Muscle of leg (tissue), 11 donors: Measurements from ENCODE around the gene LHX5. TPM values are rescaled to one million over a fixed set of nuclear protein-coding genes. Genes with fewer than 3 reads are reported as not detected.
A peak's percentile ranks its signal among the peaks of the same experiment; 100 is the strongest.

Experiments used
- DNase-seq: peaks from one replicate; pipeline ENCODE4 v3.0.0; 2013
- H3K27ac ChIP-seq: one replicate; pipeline ENCODE4 v1.5.1; 2013; ENCODE audit warnings: mild to moderate bottlenecking, low read length, control low read depth
- H3K27me3 ChIP-seq: one replicate; pipeline ENCODE4 v1.6.1; 2013; ENCODE audit warnings: low read length; ENCODE audit not compliant: control insufficient read depth, insufficient read depth
- H3K36me3 ChIP-seq: one replicate; pipeline ENCODE4 v1.6.1; 2013; ENCODE audit warnings: low read length; ENCODE audit not compliant: control insufficient read depth, insufficient read depth
- H3K4me1 ChIP-seq: one replicate; pipeline ENCODE4 v1.6.1; 2013; ENCODE audit warnings: low read length; ENCODE audit not compliant: control insufficient read depth, insufficient read depth
- H3K4me3 ChIP-seq: one replicate; pipeline ENCODE4 v1.5.1; 2013; ENCODE audit warnings: low read length, control low read depth
- H3K9me3 ChIP-seq: replicated peaks from 2 replicates; pipeline ENCODE4 v1.6.1; 2013; ENCODE audit warnings: low read depth, low read length; ENCODE audit not compliant: control insufficient read depth
- WGBS: methylation state at CpG from one replicate; pipeline ENCODE4 v1.1.5; 2013; ENCODE audit warnings: missing lambda C conversion rate; ENCODE audit not compliant: insufficient coverage; 5-methylcytosine and 5-hydroxymethylcytosine counted together
- polyA plus RNA-seq, 8 donors: library from polyadenylated mRNA; unstranded; fragments of 120-200 nt; gene quantifications; one replicate each; pipeline versions ENCODE4 v1.2.1 to v1.2.3, GENCODE V29; 2013; ENCODE audit warnings: inconsistent platforms in 1 of 8, low replicate concordance in 1 of 8; ENCODE audit not compliant: insufficient read length in 8 of 8, insufficient read depth in 1 of 8
- total RNA-seq: library from RNA; stranded (reverse); fragments of 120-200 nt; gene quantifications from one replicate; pipeline ENCODE4 v1.2.4, GENCODE V29; 2013

Gene LHX5
- total and polyA plus RNA-seq, 9 donors = not detected

GRCh38 chr12:113465808-113466453 lies 5.7 kb downstream of the LHX5 start:
- WGBS = 0% methylated on average over 6 of the region's 13 CpGs
- H3K4me3 ChIP-seq = no peak overlapping the region
- no peaks in the 10 kb centered on the region for H3K9me3 ChIP-seq
- no peaks in the 10 kb centered on the region for H3K36me3 ChIP-seq
- peaks cover 96% of the 10 kb centered on the region for H3K27me3 ChIP-seq
- no peak overlapping the region for H3K27ac ChIP-seq
- DNase-seq = no peak
- peaks cover 15% of the 10 kb centered on the region for H3K4me1 ChIP-seq

GRCh38 chr12:113464852-113465719 lies 6.6 kb downstream of the LHX5 start:
- Histone ChIP-seq H3K27me3 (peaks cover 90% of the 10 kb centered on the region), H3K4me3 (no peak overlapping the region), H3K36me3 (no peaks in the 10 kb centered on the region), H3K9me3 (no peaks in the 10 kb centered on the region), H3K4me1 (peaks cover 15% of the 10 kb centered on the region), H3K27ac (no peak overlapping the region)
- no peak for DNase-seq
- WGBS = under 1% methylated on average over 42 of the region's 64 CpGs

GRCh38 chr12:113464452-113464775 lies 7.3 kb downstream of the LHX5 start:
- Histone ChIP-seq H3K4me3 (no peak overlapping the region), H3K27me3 (peaks cover 90% of the 10 kb centered on the region), H3K36me3 (no peaks in the 10 kb centered on the region)

GRCh38 chr12:113463746-113464451 lies 7.8 kb downstream of the LHX5 start:
- H3K27me3 ChIP-seq = peaks cover 88% of the 10 kb centered on the region
- H3K9me3 ChIP-seq = no peaks in the 10 kb centered on the region
- H3K4me1 ChIP-seq = peaks cover 15% of the 10 kb centered on the region
- DNase-seq = no peak
- H3K36me3 ChIP-seq = no peaks in the 10 kb centered on the region
- under 1% methylated on average over 57 of the region's 57 CpGs for WGBS
- no peak overlapping the region for H3K27ac ChIP-seq
- no peak overlapping the region for H3K4me3 ChIP-seq

More at GRCh38 chr12:113464452-113464775, 7.3 kb downstream of the LHX5 start:
- DNase-seq = no peak
- WGBS = 0% methylated on average over 16 of the region's 16 CpGs
- H3K27ac ChIP-seq = no peak overlapping the region
- no peaks in the 10 kb centered on the region for H3K9me3 ChIP-seq
- peaks cover 15% of the 10 kb centered on the region for H3K4me1 ChIP-seq

- Histone ChIP-seq H3K4me1 (peaks cover 15% of the 10 kb centered on the region), H3K4me3 (no peak overlapping the region), H3K27me3 (peaks cover 87% of the 10 kb centered on the region), H3K36me3 (no peaks in the 10 kb centered on the region), H3K9me3 (no peaks in the 10 kb centered on the region), H3K27ac (no peak overlapping the region)
- WGBS = 1% methylated on average over 83 of the region's 91 CpGs
- DNase-seq = no peak
Observed at GRCh38 chr12:113462998-113463745, 8.5 kb downstream of the LHX5 start.

GRCh38 chr12:113462117-113462774 lies 9.4 kb downstream of the LHX5 start:
- Histone ChIP-seq H3K9me3 (no peaks in the 10 kb centered on the region), H3K4me1 (peaks cover 11% of the 10 kb centered on the region), H3K36me3 (no peaks in the 10 kb centered on the region), H3K27ac (no peak overlapping the region), H3K4me3 (no peak overlapping the region), H3K27me3 (peaks cover 84% of the 10 kb centered on the region)
- DNase-seq = peak; percentile 74
- 4% methylated on average over 20 of the region's 25 CpGs for WGBS

GRCh38 chr12:113461666-113462065 lies 10.0 kb downstream of the LHX5 start:
- no peak for DNase-seq
- Histone ChIP-seq H3K36me3 (no peaks in the 10 kb centered on the region), H3K27me3 (peaks cover 81% of the 10 kb centered on the region), H3K27ac (no peak overlapping the region), H3K4me3 (no peak overlapping the region), H3K9me3 (no peaks in the 10 kb centered on the region), H3K4me1 (peaks cover 9% of the 10 kb centered on the region)
- 37% methylated on average over 2 of the region's 5 CpGs for WGBS

- Histone ChIP-seq H3K27me3 (peaks cover 66% of the 10 kb centered on the region), H3K27ac (no peak overlapping the region), H3K4me3 (no peak overlapping the region), H3K9me3 (no peaks in the 10 kb centered on the region), H3K36me3 (no peaks in the 10 kb centered on the region), H3K4me1 (peaks cover 8% of the 10 kb centered on the region)
- no peak for DNase-seq
- 51% methylated on average over 2 of the region's 4 CpGs for WGBS
Observed at GRCh38 chr12:113459981-113460380, 11.7 kb downstream of the LHX5 start.

- H3K4me1 ChIP-seq = no peaks in the 10 kb centered on the region
- H3K4me3 ChIP-seq = no peak overlapping the region
- DNase-seq = no peak
- no peak overlapping the region for H3K27ac ChIP-seq
- H3K27me3 ChIP-seq = peaks cover 44% of the 10 kb centered on the region
- WGBS = 40% methylated on average over 1 of the region's 4 CpGs
- H3K9me3 ChIP-seq = no peaks in the 10 kb centered on the region
- H3K36me3 ChIP-seq = no peaks in the 10 kb centered on the region
Observed at GRCh38 chr12:113457710-113458109, 14.0 kb downstream of the LHX5 start.
